Kidney epithelial cell (primary cell): ENCODE data around the gene BCHE. TPM values are rescaled to one million over a fixed set of nuclear protein-coding genes. Genes with fewer than 3 reads are reported as not detected.

ENCODE experiments used
- DNase-seq: peaks from one replicate; pipeline ENCODE4 v3.0.0-alpha.2; 2010; ENCODE audit warnings: low read depth
- H3K27me3 ChIP-seq: 2 replicates; pipeline ENCODE4 v1.6.0; 2011; ENCODE audit warnings: low read length; ENCODE audit not compliant: control insufficient read depth, insufficient read depth
- H3K36me3 ChIP-seq: 2 replicates; pipeline ENCODE4 v1.5.1; 2011; ENCODE audit warnings: low read length; ENCODE audit not compliant: control insufficient read depth, insufficient read depth
- H3K4me3 ChIP-seq: 2 replicates; pipeline ENCODE4 v1.5.1; 2011; ENCODE audit warnings: low read depth, mild to moderate bottlenecking, control low read depth, low read length
- total RNA-seq: library from RNA; depleted of rRNA; stranded (reverse); fragments of >200 nt; gene quantifications from 2 replicates; pipeline ENCODE4 v1.2.3, GENCODE V29; 2015
- TF ChIP-seq, protein P1 (sequence below): IDR thresholded peaks from 2 replicates; pipeline ENCODE4 v1.5.1; 2011; ENCODE audit warnings: mild to moderate bottlenecking, moderate library complexity, low read length, control low read depth, inconsistent platforms; ENCODE audit not compliant: insufficient read depth, poor library complexity, severe bottlenecking

Gene BCHE
- total RNA-seq, 1 donor from 2014 or later = 6.6 TPM

DNA sequence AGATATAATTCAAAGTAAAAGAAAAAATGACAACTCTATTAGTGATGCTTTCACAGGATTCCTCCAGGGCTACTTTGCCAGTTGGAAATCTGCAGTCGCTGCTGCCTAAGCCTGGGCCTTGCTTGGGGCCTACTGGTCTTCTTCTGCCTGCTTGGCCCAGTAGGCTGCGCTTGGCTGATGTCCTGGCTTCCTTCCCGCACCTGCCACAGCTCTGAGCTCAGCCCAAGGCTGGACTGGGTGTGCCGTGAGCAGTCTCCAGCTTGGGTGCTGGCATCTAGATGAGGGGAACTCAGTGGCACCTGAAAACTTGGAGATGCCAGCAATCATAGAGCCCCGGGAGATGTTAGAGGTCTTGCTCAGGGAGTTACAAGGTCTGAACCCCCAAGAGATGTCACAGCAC lies 108.3 kb downstream of the BCHE start:
- H3K36me3 ChIP-seq = no peaks in the 10 kb centered on the region
- TF ChIP-seq, protein P1, sequence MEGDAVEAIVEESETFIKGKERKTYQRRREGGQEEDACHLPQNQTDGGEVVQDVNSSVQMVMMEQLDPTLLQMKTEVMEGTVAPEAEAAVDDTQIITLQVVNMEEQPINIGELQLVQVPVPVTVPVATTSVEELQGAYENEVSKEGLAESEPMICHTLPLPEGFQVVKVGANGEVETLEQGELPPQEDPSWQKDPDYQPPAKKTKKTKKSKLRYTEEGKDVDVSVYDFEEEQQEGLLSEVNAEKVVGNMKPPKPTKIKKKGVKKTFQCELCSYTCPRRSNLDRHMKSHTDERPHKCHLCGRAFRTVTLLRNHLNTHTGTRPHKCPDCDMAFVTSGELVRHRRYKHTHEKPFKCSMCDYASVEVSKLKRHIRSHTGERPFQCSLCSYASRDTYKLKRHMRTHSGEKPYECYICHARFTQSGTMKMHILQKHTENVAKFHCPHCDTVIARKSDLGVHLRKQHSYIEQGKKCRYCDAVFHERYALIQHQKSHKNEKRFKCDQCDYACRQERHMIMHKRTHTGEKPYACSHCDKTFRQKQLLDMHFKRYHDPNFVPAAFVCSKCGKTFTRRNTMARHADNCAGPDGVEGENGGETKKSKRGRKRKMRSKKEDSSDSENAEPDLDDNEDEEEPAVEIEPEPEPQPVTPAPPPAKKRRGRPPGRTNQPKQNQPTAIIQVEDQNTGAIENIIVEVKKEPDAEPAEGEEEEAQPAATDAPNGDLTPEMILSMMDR = no peak
- H3K27me3 ChIP-seq = no peaks in the 10 kb centered on the region
- no peak for DNase-seq
- H3K4me3 ChIP-seq = no peak overlapping the region

DNA sequence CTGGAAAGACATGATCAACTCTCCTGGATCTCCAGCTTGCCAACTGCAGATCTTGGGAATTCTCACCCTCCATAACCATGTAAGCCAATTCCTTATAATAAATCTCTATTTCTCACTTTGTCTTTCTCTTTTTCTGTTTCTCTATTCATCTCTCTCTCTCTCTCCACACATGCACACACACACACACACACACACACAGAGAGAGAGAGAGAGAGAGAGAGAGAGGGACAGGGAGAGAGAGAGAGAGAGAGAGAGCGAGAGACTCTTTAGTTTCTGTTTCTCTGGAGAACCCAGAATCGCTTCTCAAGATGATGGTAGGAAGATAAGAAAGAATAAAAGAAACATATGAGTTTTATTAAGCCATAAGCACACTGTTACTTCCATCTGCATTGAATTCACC lies 111.9 kb downstream of the BCHE start:
- no peaks in the 10 kb centered on the region for H3K36me3 ChIP-seq
- DNase-seq = no peak
- TF ChIP-seq, protein P1 = no peak
- no peak overlapping the region for H3K4me3 ChIP-seq
- H3K27me3 ChIP-seq = no peaks in the 10 kb centered on the region
